GM06990 (cell line): ENCODE data around the gene RSRC1.

ENCODE experiments used
- DNase-seq: peaks from one replicate; pipeline ENCODE4 v3.0.0-alpha.2; 2011; ENCODE audit not compliant: insufficient read length; ENCODE audit errors: extremely low read depth
- H3K27me3 ChIP-seq: replicated peaks from 2 replicates; pipeline ENCODE4 v1.6.0; 2011; ENCODE audit warnings: low read length; ENCODE audit not compliant: control insufficient read depth, insufficient read depth
- H3K36me3 ChIP-seq: 2 replicates; pipeline ENCODE4 v1.5.1; 2011; ENCODE audit warnings: low read length; ENCODE audit not compliant: control insufficient read depth, insufficient read depth
- H3K4me3 ChIP-seq: replicated peaks from 2 replicates; pipeline ENCODE4 v1.5.1; 2011; ENCODE audit warnings: low read depth, mild to moderate bottlenecking, control low read depth, low read length
- CTCF ChIP-seq: IDR thresholded peaks from 2 replicates; pipeline ENCODE4 v1.5.1; 2011; ENCODE audit warnings: low read length, control low read depth, mild to moderate bottlenecking, inconsistent platforms; ENCODE audit not compliant: insufficient read depth, poor library complexity, severe bottlenecking

The RSRC1 gene

GRCh38 chr3:158569794-158570193, 459.9 kb downstream of the RSRC1 start:
- TF ChIP-seq CTCF: no peak

GRCh38 chr3:158570999-158571702, 461.3 kb downstream of the RSRC1 start, which contains the start of gene MLF1:
TSS of gene MLF1 (plus strand) at chr3:158571194. CDS start at chr3:158571301, 107 bp downstream.
- TF ChIP-seq CTCF: no peak
- peak; percentile 86 for DNase-seq

More at GRCh38 chr3:158569794-158570193, 459.9 kb downstream of the RSRC1 start:
- Histone ChIP-seq H3K4me3 (no peak overlapping the region), H3K27me3 (no peaks in the 10 kb centered on the region), H3K36me3 (no peaks in the 10 kb centered on the region)
- DNase-seq: no peak

GRCh38 chr3:158571969-158572765, 462.3 kb downstream of the RSRC1 start:
- TF ChIP-seq CTCF: no peak
- DNase-seq: no peak
- H3K36me3 ChIP-seq: no peaks in the 10 kb centered on the region
- H3K27me3 ChIP-seq: no peaks in the 10 kb centered on the region
- H3K4me3 ChIP-seq: no peak overlapping the region

More at GRCh38 chr3:158570999-158571702, 461.3 kb downstream of the RSRC1 start, which contains the start of gene MLF1:
- Histone ChIP-seq H3K27me3 (no peaks in the 10 kb centered on the region), H3K4me3 (peak within 1 kb of the TSS; percentile 33), H3K36me3 (no peaks in the 10 kb centered on the region)

- TF ChIP-seq CTCF: no peak
- no peak overlapping the region for H3K4me3 ChIP-seq
- DNase-seq: no peak
- H3K27me3 ChIP-seq: no peaks in the 10 kb centered on the region
- H3K36me3 ChIP-seq: no peaks in the 10 kb centered on the region
These were observed 462.8 kb downstream of the RSRC1 start for GRCh38 chr3:158572766-158573060.

- H3K27me3 ChIP-seq: no peaks in the 10 kb centered on the region
- DNase-seq: no peak
- no peak overlapping the region for H3K4me3 ChIP-seq
- H3K36me3 ChIP-seq: no peaks in the 10 kb centered on the region
- TF ChIP-seq CTCF: no peak
These were observed 463.8 kb downstream of the RSRC1 start for GRCh38 chr3:158573714-158574113.
